RPMI8226 (cell line): ENCODE data around the gene HK3.

Source experiments
- DNase-seq: peaks from one replicate; pipeline ENCODE4 v3.0.0-alpha.2; 2015

The HK3 gene

DNA sequence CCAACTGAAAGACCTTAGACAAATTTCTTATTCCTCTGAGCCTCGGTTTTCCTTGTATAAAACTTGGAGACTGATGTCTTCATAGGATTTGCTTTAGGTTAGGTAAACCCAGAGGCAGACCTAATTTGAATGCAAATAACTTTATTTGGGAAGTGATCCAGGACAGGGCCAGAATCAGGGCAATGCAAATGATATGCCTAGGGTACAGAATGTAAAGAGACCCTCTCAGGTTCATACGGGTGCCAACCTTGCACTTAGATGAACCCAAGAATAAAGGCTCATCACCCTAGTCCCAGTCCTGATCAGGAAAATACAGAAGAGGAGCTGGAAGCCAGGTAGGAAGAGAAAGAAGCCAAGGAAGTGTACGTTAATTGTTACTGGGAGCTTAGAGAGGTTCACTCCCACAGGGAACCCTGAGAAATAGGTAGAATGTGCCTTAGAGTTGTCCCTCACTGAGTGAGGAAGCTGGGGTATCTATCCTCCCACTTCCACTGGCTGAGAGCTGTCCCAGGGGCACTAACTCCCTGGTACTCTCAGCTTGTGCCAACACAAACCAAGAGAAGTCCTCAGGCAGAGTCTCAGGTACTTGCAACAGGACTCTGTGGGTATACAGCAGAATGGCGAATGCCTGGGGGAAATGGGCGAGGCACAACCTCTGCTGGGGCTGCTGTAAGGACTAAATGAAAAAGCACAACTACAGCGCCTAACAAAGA is 3.1 kb upstream of the HK3 start:
- DNase-seq, result no peak

DNA sequence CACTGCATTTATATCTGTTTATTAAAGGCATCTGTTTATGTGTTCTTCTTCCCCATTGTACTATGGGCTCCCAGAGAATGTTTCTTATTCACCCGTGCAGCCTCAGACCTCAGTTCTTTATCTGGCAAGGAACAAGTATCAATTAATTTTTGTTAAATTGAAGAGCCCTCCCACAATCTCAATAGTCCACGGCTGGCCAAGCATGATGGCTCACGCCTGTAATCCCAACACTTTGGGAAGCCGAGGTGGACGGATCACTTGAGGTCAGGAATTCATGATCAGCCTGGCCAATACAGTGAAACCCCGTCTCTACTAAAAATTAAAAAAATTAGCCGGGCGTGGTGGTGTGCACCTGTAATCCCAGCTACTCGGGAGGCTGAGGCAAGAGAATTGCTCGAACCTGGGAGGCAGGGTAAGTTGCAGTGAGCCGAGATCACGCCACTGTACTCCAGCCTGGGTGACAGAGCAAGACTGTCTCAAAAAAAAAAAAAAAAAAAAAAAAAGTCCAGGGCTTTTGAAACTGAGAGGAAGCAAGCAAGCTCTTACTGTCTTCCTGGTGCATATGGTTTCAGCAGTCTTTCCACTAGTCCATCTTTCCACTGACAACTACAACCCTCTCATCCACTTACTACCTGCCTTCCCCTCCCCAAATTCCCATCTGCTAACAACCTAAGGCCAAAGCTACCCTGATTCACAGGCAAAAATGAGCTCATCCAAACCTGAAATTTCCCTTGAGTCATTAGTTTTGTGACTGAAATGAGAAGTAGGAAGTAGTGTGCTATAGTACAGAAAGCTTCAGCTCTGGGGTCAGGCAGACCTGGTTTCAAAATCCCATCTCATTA is 2.3 kb upstream of the HK3 start:
- peak; percentile 1 for DNase-seq

DNA sequence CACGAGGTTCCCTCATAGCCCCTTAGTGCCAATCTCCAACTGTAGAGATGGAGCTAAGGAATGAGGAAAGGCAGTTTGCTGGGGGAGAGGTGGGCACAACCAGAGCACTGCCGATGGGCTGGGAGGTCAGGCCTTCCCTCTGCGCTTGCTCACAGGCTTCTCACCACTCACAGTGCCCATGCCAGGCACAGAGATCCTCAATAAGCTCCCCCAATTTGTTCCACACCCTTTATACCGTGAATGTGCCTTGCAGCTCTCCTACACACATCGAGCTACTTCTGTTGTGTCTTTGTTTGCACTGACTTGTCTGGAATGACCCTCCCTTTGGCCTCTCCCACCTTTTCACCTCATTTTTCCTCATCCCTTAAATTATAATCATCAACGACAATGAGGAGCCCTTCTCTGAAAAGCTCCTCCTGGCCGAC is 1.6 kb upstream of the HK3 start:
- DNase-seq, result no peak

DNA sequence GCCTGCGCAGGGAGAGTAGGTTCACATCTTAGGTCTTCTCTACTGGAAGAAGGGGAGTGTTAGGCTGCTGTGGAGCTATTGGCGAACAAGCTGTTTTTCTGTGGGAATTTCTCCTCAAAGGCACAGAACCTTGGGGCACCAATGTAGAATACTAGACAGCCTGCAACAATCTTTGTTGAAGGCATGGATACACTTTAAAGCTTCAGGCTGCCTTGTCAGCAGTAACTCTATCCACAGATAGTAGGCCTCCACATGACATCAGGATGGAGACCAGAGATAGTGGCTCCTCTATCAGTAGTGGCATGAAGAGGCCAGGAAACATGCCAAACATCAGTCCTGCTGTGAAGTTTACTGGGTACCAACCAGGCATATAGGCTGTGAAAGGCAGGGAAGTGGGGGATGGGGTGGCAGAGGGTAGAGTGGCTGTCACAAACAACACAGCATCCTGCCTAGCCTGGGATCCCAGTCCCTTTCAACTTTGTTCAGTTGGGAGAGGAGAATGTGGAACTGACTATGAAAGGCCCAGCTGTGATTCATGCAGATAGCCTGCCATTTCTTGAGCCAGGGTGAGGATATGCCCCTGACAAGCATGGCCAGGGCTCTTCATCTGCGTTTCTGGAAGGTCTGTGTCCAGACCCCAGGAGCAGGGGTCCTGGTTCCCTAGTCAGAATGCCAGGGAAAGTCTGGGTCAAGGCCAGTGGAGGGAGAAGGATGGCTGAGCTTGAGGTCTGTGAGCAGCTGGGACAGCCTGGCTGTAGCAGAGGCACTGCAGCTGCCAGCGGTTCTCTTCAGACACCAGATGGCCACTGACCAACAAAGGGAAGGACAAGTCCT is 1.0 kb upstream of the HK3 start:
- DNase-seq, result peak; percentile 1

DNA sequence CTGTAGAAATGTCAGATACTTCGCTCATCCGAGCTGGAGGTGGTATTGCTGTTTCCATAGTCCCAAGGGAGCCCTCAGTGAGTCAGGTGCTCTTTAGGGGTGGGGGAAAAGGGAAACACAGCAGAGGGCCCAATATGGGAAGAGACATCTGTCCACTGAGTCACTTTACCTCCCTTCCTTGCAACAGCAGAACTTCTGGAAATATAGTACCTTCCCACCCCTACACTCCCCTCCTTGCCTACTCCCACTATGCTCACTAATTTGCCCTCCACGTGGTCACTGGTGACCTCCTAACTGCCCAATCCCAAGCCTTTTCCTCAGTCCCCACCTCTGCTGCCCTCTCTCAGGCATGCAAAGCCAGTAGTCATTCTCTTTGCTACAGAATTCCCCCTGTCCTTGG is 1.9 kb downstream of the HK3 start:
- peak; percentile 2 for DNase-seq

DNA sequence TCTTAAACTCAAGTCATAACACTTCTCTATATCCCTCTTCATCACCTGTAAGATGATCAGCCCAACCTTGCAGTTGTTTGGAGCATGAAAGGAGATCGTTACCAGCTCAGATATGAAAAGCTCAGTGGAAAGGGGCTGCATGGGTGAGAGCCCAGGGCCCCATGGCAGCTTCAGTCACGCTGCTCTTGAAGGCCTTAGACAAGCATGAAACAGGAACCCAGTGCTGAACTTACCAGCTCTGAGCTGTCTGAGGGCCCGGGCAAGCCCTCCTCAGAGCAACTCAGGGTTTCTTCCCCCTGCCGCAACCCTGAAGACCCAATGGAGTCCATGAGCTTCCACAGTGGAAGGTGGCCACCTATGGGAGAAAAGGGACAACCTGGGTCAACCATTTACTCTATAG is 3.3 kb downstream of the HK3 start:
- DNase-seq, result peak; percentile 2

DNA sequence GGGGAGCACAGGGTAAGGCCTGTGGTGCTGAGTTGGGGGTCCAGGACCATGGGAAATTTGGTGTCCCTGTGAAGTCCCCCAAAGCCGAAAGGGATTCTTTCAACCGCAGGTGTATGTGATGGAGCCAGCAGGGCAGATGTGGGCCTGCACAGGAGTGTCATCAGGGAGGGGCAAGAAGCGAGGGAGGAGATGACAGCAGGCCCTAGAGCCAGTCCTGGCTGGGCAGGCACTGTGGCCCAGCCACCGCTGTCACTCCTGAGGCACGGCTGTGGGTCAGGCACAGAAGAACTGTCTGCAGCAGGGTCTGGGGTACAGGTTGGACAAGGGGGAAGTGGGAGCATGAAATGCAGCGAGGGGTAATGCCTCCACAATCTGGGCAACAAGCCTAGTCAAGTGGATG is 4.8 kb downstream of the HK3 start:
- DNase-seq, result no peak

DNA sequence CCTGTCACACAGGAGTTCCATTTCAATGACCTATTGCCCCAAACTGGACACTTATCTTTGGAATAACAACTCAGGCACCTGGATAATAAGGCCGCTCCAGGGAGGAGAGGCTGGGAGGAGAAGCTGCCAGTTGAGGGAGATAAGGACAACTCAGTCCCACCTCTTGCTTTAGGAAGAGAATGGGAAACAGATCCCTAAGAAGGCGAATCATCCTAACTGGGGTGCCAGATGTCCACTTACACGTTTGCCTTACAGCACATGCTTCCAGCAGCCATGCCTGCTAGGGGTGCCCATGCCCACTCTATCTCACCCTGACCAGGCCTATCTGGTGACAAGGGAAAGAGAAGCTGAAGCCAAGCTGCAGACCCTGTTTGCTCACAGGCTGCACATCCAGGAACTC is 6.5 kb downstream of the HK3 start:
- no peak for DNase-seq

DNA sequence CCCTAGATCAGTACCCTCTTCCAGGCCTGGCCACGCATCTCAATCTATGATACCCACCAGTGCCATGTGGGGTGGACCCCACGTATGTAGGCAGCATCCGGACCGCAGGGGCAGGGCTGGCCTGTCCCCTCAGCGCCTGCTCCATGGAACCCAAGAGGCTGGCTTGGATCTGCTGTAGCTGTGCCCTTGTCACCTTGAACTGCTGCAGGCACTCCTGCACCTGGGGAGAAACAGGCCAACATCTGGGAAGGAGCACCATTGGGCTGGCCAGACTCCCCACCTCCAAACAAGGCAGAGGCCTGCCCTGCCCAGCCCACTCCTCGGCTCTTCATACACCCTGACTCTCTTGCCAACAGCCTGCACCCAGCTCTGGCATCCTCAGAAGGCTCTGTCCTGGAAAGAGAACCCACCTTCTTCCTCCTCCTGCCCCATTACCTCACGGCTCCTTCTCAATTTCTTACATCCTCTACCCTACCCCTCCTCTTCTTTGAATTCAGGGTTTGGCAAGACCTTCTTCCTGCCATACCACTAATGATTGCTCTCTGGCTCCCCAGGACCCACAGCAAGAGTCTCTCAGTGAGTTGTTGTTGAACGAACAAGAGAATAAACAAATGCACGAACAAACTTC is 7.7 kb downstream of the HK3 start:
- no peak for DNase-seq

DNA sequence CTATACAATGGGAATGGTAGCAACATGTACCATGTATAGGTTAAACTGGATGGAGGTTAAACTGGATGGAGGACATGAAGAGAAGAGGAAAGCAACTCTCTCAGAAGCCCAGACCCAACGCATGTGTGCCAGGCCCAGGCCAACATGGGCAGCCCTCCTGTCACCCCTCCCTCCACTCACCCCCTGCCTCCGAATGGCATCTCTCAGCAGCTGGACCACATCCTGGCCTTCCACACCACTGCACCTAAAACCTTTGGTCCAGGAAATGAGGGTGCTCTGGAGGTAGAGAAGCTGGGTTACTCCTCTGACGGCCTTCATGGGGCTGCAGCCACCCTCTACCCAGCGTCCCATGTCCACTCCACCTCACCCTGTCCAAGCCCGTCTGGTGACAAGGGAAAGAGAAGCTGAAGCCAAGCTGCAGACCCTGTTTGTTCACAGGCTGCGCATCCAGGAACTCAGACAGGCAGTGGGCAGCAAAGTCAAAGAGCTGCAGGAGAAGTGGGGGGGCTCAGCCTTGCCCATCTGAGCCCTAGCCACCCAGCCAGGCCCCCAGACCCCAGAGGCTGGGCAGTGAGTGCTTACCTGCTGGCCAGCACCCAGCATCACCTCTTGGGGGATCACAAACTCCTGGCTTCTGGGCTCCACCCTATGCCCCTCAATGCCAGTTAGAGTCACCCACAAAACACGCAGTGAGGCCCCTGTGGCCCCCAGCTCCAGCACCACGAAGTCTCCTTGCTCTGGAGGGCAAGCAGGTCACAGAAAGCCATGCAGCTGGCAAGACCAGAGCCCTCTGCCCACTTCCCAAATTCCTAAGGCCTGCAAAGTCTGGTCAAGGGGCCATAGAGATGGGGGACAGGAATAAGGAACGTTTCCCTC is 8.5 kb downstream of the HK3 start:
- no peak for DNase-seq

DNA sequence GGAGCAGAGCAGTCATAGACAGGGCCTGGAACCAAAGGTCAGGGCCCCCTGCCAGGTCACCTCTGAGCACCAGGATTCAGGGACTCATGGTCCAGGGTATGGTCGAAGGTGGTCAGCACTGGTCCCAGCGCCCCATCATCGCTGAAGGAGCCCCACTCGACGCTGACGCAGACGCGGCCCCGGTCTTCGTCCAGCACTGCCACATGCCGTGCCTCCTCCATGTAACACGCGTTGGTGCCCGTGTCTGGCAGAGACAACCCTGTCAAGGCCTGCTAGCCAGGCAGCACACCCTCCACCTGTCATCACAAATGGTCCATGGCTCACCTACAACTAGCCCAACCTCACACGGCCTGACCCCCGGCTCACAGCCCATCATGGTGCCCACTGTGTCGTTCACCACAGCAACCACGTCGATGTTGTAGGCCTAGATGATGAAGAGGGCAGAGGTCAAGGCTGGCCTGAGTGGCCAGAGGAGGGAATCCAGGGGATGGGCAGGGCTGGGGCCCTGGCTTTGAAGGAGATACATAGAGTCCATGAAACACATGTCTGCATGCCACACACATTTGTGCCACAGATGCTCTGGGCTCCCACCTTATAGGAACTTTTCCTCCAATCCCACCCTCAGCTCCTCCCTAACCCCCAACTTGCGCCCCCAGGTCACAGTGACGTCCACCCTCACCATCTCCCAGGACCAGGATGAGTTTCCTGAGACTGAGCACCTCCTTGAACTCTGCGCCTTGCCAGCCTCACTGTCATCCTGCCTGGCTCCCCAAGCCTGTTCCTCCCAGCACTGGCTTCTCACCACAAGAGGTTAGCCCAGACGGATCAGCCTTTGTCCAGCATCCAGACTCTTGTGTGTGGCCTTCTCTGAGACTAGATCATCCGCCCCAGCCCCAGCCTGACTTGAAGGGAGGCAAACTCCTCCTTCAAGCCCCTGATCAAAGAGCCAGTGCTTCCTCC is 9.5 kb downstream of the HK3 start:
- DNase-seq, result no peak

DNA sequence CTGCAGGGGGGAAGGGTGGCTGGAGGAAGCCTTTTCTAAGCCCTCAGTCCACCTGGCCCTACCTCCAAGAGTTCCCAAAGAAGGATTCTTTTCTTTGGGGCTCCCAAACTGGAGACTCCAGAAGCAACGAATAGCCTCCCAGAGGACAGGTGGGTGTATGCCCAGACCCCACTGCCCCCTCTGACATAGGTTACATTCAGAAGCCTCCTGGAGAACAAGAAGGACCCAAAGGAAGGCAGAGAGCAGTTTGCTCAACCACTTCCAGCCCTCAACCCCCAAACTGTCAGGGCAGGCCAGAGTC is 10.3 kb downstream of the HK3 start:
- DNase-seq, result no peak

DNA sequence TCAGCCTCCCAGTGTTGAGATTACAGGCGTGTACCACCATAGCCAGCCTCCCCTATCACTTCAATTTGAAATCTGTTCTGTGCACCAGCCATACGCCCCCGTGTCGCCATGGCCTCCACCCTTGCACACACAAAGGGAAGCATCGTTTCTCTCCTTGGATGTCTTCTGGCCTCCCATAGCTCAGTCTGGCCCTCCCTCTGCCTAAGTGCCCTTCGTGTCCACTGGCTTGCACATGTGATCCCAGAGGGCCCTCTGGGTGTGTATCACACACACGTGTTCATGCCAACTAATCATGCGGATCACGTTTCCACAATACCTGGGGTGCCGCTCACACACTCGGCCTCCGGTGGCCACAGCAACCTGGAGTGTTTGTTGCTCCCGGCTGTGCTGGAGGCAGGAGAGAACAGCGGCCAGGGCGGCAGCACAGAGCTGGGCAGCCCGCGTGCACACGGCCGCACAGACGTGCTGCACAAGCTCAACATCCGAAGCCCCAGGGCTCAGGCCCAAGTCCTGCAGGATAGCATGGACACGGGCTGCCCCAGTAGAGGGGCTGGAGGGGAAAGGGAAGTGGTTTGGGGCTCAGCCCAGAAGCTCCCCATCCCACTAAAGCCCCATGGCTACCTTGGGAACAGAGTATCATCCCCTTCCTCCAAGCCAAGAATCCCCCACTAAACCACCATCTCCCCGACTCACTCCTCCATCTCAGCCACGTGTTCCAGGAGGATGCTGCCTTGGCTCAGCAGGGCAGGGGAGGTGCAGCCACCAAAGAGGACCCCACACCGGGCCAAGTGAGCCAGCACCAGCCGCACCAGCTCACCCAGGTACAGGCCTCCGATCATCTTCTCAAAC is 10.9 kb downstream of the HK3 start:
- no peak for DNase-seq

DNA sequence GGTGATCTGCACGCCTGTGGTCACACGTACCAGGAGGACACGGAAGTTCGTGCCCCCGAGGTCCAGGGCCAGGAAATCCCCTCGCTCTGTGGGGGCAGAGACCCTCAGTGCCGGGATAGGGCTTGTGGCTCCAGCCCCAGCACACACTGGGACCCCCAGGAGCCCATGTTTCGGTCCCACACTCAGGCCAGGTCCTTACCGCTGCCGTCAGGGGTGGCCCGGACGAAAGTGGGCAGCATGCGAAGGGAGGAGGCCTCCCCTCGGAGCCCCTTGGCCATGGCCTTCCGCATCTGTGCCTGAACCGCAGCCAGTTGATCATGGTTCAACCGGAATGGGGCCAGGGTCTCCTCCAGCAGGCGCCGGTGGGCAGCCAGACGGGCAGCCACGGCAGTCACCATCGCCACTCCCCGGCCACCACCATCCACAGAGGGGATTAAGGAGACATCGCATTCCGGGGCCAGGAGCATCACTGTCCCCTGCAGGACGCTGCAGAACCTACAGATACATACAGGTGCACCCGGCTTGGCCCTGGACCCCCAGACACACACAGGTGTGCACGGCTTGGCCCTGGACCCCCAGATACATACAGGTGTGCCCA is 11.8 kb downstream of the HK3 start:
- no peak for DNase-seq

DNA sequence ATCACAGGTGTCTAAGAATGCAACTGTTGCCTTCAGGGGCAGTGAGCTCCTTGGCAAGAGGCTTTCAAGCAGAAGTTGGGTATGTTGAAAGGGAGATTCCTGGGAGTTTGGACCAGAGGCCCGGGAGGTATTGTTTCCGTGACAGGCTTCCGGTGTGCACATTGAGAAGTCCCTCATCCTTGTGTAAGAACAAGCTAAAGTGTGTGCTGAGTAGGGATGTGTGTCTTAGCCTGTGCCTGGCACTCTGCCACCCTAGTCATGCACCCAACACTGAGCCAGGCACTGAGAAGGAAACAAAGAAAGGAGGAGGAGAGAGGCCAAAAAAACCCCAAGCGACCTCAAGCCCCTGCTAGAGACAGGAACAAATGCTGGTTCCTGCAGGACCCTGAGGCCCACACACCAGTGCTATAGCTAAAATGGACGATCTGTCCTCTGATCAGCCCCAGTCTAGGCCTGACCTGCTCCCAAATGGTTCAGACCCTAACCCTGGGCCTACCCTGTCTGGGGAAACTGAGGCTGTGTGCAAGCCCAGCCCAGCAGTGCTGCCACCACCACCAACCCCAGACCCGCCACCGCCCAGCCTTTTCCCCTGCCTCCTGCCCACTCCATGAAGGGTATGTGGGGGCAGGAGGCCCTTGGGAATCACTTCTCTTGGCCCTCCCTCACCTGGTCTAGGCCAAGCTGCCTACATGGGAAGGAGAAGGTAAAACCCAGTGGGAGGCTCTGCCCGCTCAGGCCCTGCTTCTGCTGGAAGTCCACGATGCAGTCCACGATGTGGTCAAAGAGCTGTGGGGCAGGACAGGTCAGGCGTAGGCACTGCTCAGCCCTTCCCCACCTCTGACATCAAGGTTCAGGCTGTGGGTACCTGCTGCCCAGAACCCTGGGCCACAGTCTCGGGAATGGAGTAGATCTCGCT is 12.6 kb downstream of the HK3 start:
- peak; percentile 38 for DNase-seq

DNA sequence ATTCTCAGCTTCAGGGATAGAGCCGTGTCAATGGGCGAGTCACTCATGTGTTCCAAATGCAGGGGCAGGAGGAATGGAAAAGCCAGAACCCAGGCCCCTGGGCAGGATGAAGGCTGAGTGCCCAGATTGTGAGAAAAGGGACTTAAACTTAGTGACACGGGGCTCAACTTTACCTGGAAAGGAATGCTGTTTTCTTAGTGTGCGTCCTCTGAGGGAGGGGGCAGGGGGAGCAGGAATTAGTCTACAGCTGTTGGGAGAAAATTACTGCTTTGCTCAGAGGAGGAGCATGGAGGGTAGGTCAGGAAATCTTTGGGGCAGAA is 14.6 kb downstream of the HK3 start:
- DNase-seq, result no peak

DNA sequence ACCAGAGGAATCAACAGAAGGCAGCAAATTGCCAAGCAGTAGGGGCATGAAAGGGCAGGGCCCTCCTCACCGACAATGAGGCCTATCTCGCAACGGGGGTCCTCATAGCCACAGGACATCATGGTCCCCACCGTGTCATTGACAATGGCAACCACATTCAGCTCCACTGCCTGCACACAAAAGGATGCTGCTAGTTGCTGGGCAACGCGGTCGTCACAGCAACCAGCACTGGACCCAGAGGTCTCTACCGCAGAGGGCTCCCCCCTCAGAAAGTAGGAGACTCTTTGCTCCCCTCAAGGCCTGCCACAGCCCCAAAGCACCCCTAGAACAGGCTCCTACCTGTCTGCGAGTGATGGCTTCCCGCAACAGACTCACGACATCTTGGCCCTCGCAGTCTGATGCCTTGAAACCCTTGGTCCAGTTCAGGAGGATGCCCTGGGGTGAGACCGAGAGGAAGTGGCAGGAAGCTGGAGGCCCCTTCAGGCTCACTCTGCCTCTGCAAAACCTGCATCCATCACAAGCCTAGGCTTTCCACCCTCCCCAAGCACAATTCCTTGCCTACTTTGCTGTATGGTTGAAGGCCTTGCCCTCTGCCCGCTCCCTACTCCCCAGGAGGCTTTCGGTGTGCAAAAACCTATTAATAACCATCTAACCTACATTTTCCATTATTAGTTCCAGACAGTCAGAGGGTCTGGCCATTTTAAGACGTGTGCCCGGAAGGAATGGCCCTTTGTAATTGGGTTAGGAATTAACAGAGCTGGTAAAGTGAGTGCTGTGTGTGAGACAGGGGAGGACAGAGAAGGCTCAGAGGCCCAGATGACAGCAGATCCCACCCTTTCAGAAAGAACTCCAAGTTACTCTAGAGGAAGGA is 15.2 kb downstream of the HK3 start:
- DNase-seq, result no peak

DNA sequence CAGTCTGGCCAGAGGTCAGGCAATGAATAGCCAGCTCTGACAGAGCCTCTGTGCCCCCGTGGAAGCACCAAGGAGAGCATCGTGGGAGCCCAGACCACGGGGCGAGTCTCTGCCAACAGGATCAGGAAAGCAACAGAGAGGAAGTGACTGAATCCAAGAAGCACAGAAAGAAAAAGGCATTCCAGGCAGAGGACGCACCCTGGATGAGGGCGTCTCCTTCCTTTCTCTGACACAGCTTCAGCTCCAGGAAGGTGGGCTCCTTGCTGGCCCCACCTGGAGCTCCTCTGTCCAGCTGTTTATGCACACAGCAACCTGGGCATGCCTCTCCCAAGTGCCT is 16.6 kb downstream of the HK3 start:
- DNase-seq, result no peak
